A673 (cell line): ENCODE data around the gene WDHD1.

Source experiments
- CTCF ChIP-seq: fragments of 300-800, 200-600 bp; sonication (generic); conservative IDR thresholded peaks from 2 replicates; pipeline ENCODE4 v1.5.1; 2017; ENCODE audit warnings: low read depth, mild to moderate bottlenecking, antibody characterized with exemption, low read length, moderate library complexity, mixed read lengths
- EZH2 ChIP-seq: fragments of 200-600 bp; sonication (generic); IDR thresholded peaks from 2 replicates; pipeline ENCODE4 v1.6.1; 2017; ENCODE audit warnings: borderline replicate concordance, low read depth, mild to moderate bottlenecking, mixed read lengths, antibody characterized with exemption, low read length; ENCODE audit not compliant: poor library complexity, severe bottlenecking

- TF ChIP-seq CTCF (no peak), EZH2 (no peak)
Observed at GRCh38 chr14:55028066-55028465, 1.2 kb upstream of the WDHD1 start.
